ENCODE data around the gene RBM34.
"Not testable (repeated sequence)": the region's sequence is repeated elsewhere in the genome, so short reads cannot be mapped to it uniquely, and the experiment has no call there.

The RBM34 gene

GRCh38 chr1:235105051-235106043 lies 55.7 kb downstream of the RBM34 start:
- no peak for DNase-seq (ENCODE audit: low read depth, low spot score)
- Histone ChIP-seq H3K4me3 (no peak overlapping the region), H3K9me3 (ENCODE audit: low read depth, low read length) (no peaks in the 10 kb centered on the region), H3K9ac (ENCODE audit: insufficient read length) (no peak overlapping the region), H3K27ac (peak overlapping the region; percentile 54), H3K36me3 (ENCODE audit: insufficient read depth, low read length) (peaks cover 23% of the 10 kb centered on the region)
- TF ChIP-seq EZH2 (IDR thresholded peaks at IDR 0.05): no peak
- TF ChIP-seq POLR2AphosphoS5 (IDR thresholded peaks at IDR 0.05; ENCODE audit: borderline replicate concordance, low read depth, low read length): no peak
- no peak for TF ChIP-seq FOXP2 (optimal IDR thresholded peaks at IDR 0.05; ENCODE audit: control extremely low read depth, extremely low read length, insufficient read depth)

DNA sequence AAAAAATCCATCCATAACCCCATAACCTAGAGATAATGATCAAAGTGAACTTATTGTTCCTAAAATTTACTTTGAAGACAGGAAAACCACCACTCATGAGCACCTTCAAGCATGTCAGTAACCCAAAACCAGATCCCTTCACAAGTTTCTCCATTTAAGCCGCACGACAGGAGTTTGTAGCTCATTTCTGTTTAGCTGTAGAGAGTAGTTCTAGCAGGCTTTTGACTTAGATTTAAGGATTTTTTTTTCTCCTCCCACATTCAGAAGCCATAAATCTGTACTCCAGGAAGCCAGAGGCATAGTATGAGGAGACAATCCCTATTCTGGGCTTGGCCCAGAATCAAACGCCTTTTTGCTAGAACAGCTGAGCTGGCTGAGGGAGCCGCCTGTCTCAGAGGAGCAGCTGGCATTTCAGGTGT lies 58.0 kb downstream of the RBM34 start:
- Histone ChIP-seq H3K36me3 (ENCODE audit: insufficient read depth, low read length) (no peaks in the 10 kb centered on the region; the same call in 1 of the 2 replicates), H3K27ac (peak overlapping the region; percentile 36; the same call in 1 of the 2 replicates), H3K4me3 (no peak overlapping the region), H3K9ac (ENCODE audit: insufficient read length) (no peak overlapping the region), H3K9me3 (ENCODE audit: low read depth, low read length) (no peaks in the 10 kb centered on the region)
- no peak for DNase-seq (ENCODE audit: low read depth, low spot score)
- TF ChIP-seq EZH2 (IDR thresholded peaks at IDR 0.05): no peak
- no peak for TF ChIP-seq FOXP2 (optimal IDR thresholded peaks at IDR 0.05; ENCODE audit: control extremely low read depth, extremely low read length, insufficient read depth)
- no peak for TF ChIP-seq POLR2AphosphoS5 (IDR thresholded peaks at IDR 0.05; ENCODE audit: borderline replicate concordance, low read depth, low read length)

DNA sequence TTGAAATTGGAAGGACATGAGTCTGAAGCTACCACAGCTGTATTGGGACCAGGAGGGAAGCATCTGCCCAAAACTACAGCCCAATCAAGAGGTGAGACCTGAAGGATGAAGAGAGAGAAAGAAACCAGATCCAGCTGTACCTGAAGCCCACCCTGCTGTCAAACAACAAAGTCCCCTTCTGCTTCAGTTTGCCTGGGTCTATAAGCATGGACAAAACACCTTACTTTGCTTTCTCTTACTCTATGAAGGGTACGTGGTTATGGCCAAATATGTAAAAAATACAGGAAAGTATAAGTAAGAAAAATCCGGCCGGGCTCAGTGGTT lies 58.8 kb downstream of the RBM34 start:
- no peak overlapping the region for H3K9ac ChIP-seq (ENCODE audit: insufficient read length)
- no peaks in the 10 kb centered on the region for H3K9me3 ChIP-seq (ENCODE audit: low read depth, low read length)
- H3K4me3 ChIP-seq: no peak overlapping the region

DNA sequence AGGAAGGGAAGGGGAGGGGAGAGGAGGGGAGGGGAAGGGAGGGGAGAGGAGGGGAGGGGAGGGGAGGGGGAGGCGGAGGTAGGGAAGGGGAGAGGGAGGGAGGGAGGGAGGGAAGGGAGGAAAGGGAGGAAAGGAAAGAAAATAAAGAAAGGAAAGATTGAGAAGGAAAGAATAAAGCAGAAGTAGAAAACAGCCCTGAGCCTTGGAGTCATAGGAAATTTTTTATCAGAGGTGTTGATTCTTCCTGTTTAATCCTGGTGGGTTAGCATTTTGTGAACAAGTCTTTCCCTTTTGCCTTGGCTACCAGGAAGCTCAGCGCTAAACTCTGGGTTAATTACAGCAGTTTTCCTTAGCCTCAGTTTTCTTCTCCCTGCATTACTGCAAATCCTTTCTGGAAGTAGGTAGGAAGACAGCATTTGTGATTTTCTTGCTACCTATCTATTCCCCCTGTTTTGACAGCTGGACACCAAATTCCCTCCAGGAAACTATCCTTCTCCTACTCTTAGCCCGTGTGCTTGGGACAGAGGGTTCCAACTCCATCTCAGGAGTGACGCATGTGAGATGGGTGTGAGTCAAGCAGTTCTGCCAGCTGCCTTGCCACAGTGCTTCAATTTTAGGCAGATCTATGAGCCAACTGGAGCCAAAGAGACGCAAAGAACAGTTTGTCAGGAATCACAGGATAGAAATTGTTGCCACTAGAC lies 59.3 kb downstream of the RBM34 start:
- TF ChIP-seq FOXP2 (optimal IDR thresholded peaks at IDR 0.05; ENCODE audit: control extremely low read depth, extremely low read length, insufficient read depth) (no peak), EZH2 (IDR thresholded peaks at IDR 0.05) (no peak), POLR2AphosphoS5 (IDR thresholded peaks at IDR 0.05; ENCODE audit: borderline replicate concordance, low read depth, low read length) (no peak)
- H3K9ac ChIP-seq (ENCODE audit: insufficient read length): no peak overlapping the region
- no peak overlapping the region for H3K27ac ChIP-seq
- DNase-seq (ENCODE audit: low read depth, low spot score): no peak
- H3K4me3 ChIP-seq: no peak overlapping the region
- H3K9me3 ChIP-seq (ENCODE audit: low read depth, low read length): no peaks in the 10 kb centered on the region
- H3K36me3 ChIP-seq (ENCODE audit: insufficient read depth, low read length): no peaks in the 10 kb centered on the region

More for the DNA sequence above, 58.8 kb downstream of the RBM34 start:
- Histone ChIP-seq H3K36me3 (ENCODE audit: insufficient read depth, low read length) (no peaks in the 10 kb centered on the region; the same call in 1 of the 2 replicates), H3K27ac (no peak overlapping the region)
- TF ChIP-seq FOXP2 (optimal IDR thresholded peaks at IDR 0.05; ENCODE audit: control extremely low read depth, extremely low read length, insufficient read depth): no peak
- no peak for TF ChIP-seq EZH2 (IDR thresholded peaks at IDR 0.05)
- no peak for TF ChIP-seq POLR2AphosphoS5 (IDR thresholded peaks at IDR 0.05; ENCODE audit: borderline replicate concordance, low read depth, low read length)
- no peak for DNase-seq (ENCODE audit: low read depth, low spot score)

DNA sequence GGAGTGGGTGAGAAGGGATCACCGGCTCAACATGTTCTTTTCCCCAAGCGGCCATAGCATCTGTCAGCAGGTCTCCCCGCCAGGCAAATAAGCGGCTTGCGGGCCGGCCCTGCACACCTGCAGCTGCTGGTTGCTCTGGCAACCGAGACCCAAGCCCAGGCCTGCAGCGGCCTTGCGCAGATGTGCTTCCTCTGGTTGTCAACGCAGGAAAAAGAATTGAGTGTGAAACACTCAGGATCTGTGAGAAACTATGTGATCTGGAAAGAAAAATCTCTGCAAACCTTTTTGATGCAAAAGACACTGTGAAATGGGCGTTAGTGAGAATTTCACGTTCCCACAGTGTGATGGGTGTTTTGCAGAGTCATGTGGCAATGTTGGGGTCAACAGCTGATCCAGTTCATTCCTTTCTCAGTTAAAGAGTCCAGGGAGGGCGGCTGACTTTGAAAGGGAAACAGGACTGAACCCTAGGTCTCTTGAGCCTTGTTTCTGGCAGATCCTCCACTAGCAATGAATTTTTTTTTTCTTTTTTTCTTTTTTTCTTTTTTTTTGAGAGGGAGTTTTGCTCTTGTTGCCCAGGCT lies 60.8 kb downstream of the RBM34 start:
- Histone ChIP-seq H3K36me3 (ENCODE audit: insufficient read depth, low read length) (no peaks in the 10 kb centered on the region), H3K4me3 (no peak overlapping the region), H3K9ac (ENCODE audit: insufficient read length) (no peak overlapping the region), H3K27ac (no peak overlapping the region), H3K9me3 (ENCODE audit: low read depth, low read length) (no peaks in the 10 kb centered on the region)
- TF ChIP-seq FOXP2 (optimal IDR thresholded peaks at IDR 0.05; ENCODE audit: control extremely low read depth, extremely low read length, insufficient read depth) (no peak), POLR2AphosphoS5 (IDR thresholded peaks at IDR 0.05; ENCODE audit: borderline replicate concordance, low read depth, low read length) (no peak), EZH2 (IDR thresholded peaks at IDR 0.05) (no peak)
- no peak for DNase-seq (ENCODE audit: low read depth, low spot score)

DNA sequence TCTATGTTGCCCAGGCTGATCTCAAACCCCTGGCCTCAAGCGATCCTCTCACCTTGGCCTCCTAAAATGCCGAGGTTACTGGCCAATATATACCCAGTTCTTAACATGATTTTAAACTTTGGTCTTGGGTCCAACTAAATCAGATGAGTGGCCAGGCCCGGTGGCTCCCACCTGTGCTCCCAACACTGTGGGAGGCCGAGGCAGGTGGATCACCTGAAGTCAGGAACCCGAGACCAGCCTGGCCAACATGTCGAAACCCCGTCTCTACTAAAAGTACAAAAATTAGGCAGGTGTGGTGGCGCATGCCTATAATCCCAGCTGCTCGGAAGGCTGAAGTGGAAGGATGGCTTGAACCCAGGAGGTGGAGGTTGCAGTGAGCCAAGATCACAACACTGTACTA lies 62.1 kb downstream of the RBM34 start:
- H3K36me3 ChIP-seq (ENCODE audit: insufficient read depth, low read length): no peaks in the 10 kb centered on the region
- TF ChIP-seq POLR2AphosphoS5 (IDR thresholded peaks at IDR 0.05; ENCODE audit: borderline replicate concordance, low read depth, low read length) (no peak), FOXP2 (optimal IDR thresholded peaks at IDR 0.05; ENCODE audit: control extremely low read depth, extremely low read length, insufficient read depth) (no peak), EZH2 (IDR thresholded peaks at IDR 0.05) (no peak)
- H3K9me3 ChIP-seq (ENCODE audit: low read depth, low read length): no peaks in the 10 kb centered on the region
- DNase-seq (ENCODE audit: low read depth, low spot score): no peak
- no peak overlapping the region for H3K27ac ChIP-seq
- no peak overlapping the region for H3K4me3 ChIP-seq
- no peak overlapping the region for H3K9ac ChIP-seq (ENCODE audit: insufficient read length)

DNA sequence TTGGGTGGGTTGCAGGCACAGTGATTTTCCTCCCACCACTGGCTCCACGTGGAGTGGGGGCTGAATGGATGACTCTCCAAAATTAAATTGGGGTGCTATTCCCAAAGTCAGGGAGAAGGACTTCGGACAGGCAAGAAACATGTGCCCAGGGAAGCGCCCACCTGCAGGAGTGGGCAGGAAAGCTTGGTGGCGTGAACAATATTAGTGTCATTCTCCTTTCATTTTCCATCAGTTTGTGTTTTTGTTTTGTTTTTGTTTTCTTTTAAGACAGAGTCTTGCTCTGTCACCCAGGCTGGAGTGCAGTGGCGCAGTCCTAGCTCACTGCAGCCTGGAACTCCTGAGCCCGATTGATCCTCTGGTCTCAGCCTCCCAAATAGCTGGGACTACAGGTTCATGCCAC lies 62.5 kb downstream of the RBM34 start:
- no peak for DNase-seq (ENCODE audit: low read depth, low spot score)
- no peaks in the 10 kb centered on the region for H3K9me3 ChIP-seq (ENCODE audit: low read depth, low read length)
- H3K9ac ChIP-seq (ENCODE audit: insufficient read length): no peak overlapping the region
- no peaks in the 10 kb centered on the region for H3K36me3 ChIP-seq (ENCODE audit: insufficient read depth, low read length)
- TF ChIP-seq POLR2AphosphoS5 (IDR thresholded peaks at IDR 0.05; ENCODE audit: borderline replicate concordance, low read depth, low read length) (no peak), EZH2 (IDR thresholded peaks at IDR 0.05) (no peak), FOXP2 (optimal IDR thresholded peaks at IDR 0.05; ENCODE audit: control extremely low read depth, extremely low read length, insufficient read depth) (no peak)
- no peak overlapping the region for H3K27ac ChIP-seq
- H3K4me3 ChIP-seq: no peak overlapping the region

GRCh38 chr1:235097501-235097900 lies 63.5 kb downstream of the RBM34 start:
- not testable (repeated sequence) for H3K4me3 ChIP-seq; H3K27ac ChIP-seq; H3K9ac ChIP-seq (ENCODE audit: insufficient read length); DNase-seq (ENCODE audit: low read depth, low spot score); H3K9me3 ChIP-seq (ENCODE audit: low read depth, low read length); H3K36me3 ChIP-seq (ENCODE audit: insufficient read depth, low read length)

Data from SK-N-MC (cell line).